Measurements from ENCODE around the gene NOX5. TPM values are rescaled to one million over a fixed set of nuclear protein-coding genes. Genes with fewer than 3 reads are reported as not detected.

The NOX5 gene
- total and polyA plus RNA-seq, 2 of the 13 experiments (the other 11 are each of a cell fraction or from before 2014, with no cell fraction given), result not detected

DNA sequence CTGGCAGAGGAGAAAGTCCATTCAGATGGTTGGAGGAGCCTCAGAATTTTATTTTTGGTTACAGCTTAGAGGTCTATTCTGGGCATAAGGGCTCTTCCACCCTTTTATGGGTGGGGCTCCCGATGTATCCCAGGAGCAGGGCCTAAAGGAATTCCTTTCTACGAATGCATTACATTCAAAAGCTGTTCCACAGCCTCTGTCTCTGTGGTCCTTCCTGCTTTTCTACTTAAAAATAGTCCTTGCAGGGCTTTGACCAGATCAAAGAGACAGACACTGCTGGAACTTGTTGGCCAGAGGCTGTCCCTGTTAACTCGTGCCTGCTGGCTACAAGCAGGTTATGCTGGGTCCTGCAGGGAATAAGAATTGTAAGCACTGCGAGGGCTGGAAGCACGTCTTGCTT lies 14.4 kb upstream of the NOX5 start:
- POLR2A ChIA-PET, result no interaction called here
- H3K27ac ChIP-seq (ENCODE audit: extremely low read length, insufficient read depth, low read length), result no peak overlapping the region
- in situ Hi-C loops (cut with HindIII; ENCODE audit: extremely low pct_ligation_motif_present, low pct_unique_long_range_greater_than_20kb), result no loop called here
- TF ChIP-seq HOXA5 (CRISPR knock-in tag; IDR thresholded peaks at IDR 0.05) (no peak), ZNF563 (CRISPR knock-in tag; IDR thresholded peaks at IDR 0.05) (no peak), PHF20 (CRISPR knock-in tag; IDR thresholded peaks at IDR 0.05) (no peak), ZNF207 (IDR thresholded peaks at IDR 0.05; ENCODE audit: borderline replicate concordance) (no peak), SRY (CRISPR knock-in tag; IDR thresholded peaks at IDR 0.05) (no peak), NR2F1 (CRISPR knock-in tag; IDR thresholded peaks at IDR 0.05) (no peak), XRCC5 (optimal IDR thresholded peaks at IDR 0.05; ENCODE audit: low read length) (no peak), ZNF367 (CRISPR knock-in tag; IDR thresholded peaks at IDR 0.05; ENCODE audit: borderline replicate concordance) (no peak), IKZF4 (CRISPR knock-in tag; IDR thresholded peaks at IDR 0.05; ENCODE audit: borderline replicate concordance, low read depth, not compliant biosample characterization) (no peak), ZNF616 (CRISPR knock-in tag; IDR thresholded peaks at IDR 0.05; ENCODE audit: low read depth) (no peak), ZNF230 (CRISPR knock-in tag; IDR thresholded peaks at IDR 0.05) (no peak), PCBP1 (IDR thresholded peaks at IDR 0.05; ENCODE audit: borderline replicate concordance, low read depth, low read length) (no peak), ZSCAN30 (CRISPR knock-in tag; IDR thresholded peaks at IDR 0.05) (no peak)
- TF ChIP-seq, protein P1, sequence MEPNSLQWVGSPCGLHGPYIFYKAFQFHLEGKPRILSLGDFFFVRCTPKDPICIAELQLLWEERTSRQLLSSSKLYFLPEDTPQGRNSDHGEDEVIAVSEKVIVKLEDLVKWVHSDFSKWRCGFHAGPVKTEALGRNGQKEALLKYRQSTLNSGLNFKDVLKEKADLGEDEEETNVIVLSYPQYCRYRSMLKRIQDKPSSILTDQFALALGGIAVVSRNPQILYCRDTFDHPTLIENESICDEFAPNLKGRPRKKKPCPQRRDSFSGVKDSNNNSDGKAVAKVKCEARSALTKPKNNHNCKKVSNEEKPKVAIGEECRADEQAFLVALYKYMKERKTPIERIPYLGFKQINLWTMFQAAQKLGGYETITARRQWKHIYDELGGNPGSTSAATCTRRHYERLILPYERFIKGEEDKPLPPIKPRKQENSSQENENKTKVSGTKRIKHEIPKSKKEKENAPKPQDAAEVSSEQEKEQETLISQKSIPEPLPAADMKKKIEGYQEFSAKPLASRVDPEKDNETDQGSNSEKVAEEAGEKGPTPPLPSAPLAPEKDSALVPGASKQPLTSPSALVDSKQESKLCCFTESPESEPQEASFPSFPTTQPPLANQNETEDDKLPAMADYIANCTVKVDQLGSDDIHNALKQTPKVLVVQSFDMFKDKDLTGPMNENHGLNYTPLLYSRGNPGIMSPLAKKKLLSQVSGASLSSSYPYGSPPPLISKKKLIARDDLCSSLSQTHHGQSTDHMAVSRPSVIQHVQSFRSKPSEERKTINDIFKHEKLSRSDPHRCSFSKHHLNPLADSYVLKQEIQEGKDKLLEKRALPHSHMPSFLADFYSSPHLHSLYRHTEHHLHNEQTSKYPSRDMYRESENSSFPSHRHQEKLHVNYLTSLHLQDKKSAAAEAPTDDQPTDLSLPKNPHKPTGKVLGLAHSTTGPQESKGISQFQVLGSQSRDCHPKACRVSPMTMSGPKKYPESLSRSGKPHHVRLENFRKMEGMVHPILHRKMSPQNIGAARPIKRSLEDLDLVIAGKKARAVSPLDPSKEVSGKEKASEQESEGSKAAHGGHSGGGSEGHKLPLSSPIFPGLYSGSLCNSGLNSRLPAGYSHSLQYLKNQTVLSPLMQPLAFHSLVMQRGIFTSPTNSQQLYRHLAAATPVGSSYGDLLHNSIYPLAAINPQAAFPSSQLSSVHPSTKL (CRISPR knock-in tag; IDR thresholded peaks at IDR 0.05), result no peak
- TF ChIP-seq, protein P2, sequence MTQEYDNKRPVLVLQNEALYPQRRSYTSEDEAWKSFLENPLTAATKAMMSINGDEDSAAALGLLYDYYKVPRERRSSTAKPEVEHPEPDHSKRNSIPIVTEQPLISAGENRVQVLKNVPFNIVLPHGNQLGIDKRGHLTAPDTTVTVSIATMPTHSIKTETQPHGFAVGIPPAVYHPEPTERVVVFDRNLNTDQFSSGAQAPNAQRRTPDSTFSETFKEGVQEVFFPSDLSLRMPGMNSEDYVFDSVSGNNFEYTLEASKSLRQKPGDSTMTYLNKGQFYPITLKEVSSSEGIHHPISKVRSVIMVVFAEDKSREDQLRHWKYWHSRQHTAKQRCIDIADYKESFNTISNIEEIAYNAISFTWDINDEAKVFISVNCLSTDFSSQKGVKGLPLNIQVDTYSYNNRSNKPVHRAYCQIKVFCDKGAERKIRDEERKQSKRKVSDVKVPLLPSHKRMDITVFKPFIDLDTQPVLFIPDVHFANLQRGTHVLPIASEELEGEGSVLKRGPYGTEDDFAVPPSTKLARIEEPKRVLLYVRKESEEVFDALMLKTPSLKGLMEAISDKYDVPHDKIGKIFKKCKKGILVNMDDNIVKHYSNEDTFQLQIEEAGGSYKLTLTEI (CRISPR knock-in tag; conservative IDR thresholded peaks at IDR 0.05), result no peak
- TF ChIP-seq, protein P3, sequence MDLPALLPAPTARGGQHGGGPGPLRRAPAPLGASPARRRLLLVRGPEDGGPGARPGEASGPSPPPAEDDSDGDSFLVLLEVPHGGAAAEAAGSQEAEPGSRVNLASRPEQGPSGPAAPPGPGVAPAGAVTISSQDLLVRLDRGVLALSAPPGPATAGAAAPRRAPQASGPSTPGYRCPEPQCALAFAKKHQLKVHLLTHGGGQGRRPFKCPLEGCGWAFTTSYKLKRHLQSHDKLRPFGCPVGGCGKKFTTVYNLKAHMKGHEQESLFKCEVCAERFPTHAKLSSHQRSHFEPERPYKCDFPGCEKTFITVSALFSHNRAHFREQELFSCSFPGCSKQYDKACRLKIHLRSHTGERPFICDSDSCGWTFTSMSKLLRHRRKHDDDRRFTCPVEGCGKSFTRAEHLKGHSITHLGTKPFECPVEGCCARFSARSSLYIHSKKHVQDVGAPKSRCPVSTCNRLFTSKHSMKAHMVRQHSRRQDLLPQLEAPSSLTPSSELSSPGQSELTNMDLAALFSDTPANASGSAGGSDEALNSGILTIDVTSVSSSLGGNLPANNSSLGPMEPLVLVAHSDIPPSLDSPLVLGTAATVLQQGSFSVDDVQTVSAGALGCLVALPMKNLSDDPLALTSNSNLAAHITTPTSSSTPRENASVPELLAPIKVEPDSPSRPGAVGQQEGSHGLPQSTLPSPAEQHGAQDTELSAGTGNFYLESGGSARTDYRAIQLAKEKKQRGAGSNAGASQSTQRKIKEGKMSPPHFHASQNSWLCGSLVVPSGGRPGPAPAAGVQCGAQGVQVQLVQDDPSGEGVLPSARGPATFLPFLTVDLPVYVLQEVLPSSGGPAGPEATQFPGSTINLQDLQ (CRISPR knock-in tag; IDR thresholded peaks at IDR 0.05), result no peak
- TF ChIP-seq, protein P4, sequence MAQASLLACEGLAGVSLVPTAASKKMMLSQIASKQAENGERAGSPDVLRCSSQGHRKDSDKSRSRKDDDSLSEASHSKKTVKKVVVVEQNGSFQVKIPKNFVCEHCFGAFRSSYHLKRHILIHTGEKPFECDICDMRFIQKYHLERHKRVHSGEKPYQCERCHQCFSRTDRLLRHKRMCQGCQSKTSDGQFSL (CRISPR knock-in tag; IDR thresholded peaks at IDR 0.05), result no peak

More for the DNA sequence above, 14.4 kb upstream of the NOX5 start:
- FAIRE-seq, result no peak
- no peak for DNase-seq (ENCODE audit: low spot score)
- no peaks in the 10 kb centered on the region for H3K9me3 ChIP-seq (ENCODE audit: low read length)
- no peaks in the 10 kb centered on the region for H3K36me3 ChIP-seq (replicated peaks in 1 of 2; ENCODE audit: control insufficient read depth in 1 of 2, insufficient read depth in 2 of 2, low read length in 2 of 2)
- H3K4me2 ChIP-seq (ENCODE audit: low read depth, low read length), result no peak overlapping the region
- H2AFZ ChIP-seq (ENCODE audit: low read length), result no peak overlapping the region
- no peaks in the 10 kb centered on the region for H3K79me2 ChIP-seq (ENCODE audit: insufficient read depth, low read length)
- H3K9ac ChIP-seq (ENCODE audit: insufficient read depth, low read depth, low read length), result no peak overlapping the region
- H3K4me1 ChIP-seq (ENCODE audit: insufficient read depth, low read length), result no peaks in the 10 kb centered on the region
- intact Hi-C loops (cut with micrococcal nuclease; ENCODE audit: unreplicated experiment), result no loop called here
- CTCF ChIA-PET (ENCODE audit: low intra/inter-chr PET ratio, low total read pairs), result no interaction called here
- H3K27me3 ChIP-seq (ENCODE audit: control insufficient read depth in 1 of 2, insufficient read depth in 2 of 2, low read length in 2 of 2), result peaks cover 0 to 2% of the 10 kb centered on the region in 2 experiments; a peak in 2 of 5 replicates
- no peaks in the 10 kb centered on the region; the same call in 1 of the 2 replicates for H4K20me1 ChIP-seq (ENCODE audit: insufficient read depth, low read length)
- BruUV-seq (replicated peaks), result no TSS peak
- no peak for ATAC-seq
- no peak overlapping the region for H3K4me3 ChIP-seq (replicated peaks in 1 of 3; ENCODE audit: insufficient read depth in 1 of 3, low read depth in 2 of 3, low read length in 3 of 3)
- WGBS (ENCODE audit: low lambda C conversion rate), result 8% methylated on average over 5 of the region's 5 CpGs
